K562 (cell line): ENCODE data around the gene RPS19BP1. TPM values are rescaled to one million over a fixed set of nuclear protein-coding genes. Genes with fewer than 3 reads are reported as not detected.

Experiments
- ATAC-seq: fragments of 200-7000 bp; cut with Tn5 transposase; 3 replicates; pipeline ENCODE4 v1.9.1; 2020; ENCODE audit warnings: moderate library complexity
- BruUV-seq: library from RNA; stranded (reverse); fragments of 400-500 nt; replicated peaks from 2 replicates; lab custom pipeline; 2021; lab: Mats Ljungman, UMichigan
- CTCF ChIA-PET: fragments of 300-600 bp; formaldehyde crosslinking; extraction: SDS; loops from one replicate; lab custom pipeline; 2021; ENCODE audit warnings: low intra/inter-chr PET ratio; lab: Yijun Ruan, JAX
- POLR2A ChIA-PET: fragments of 300-600, 350-650 bp; sonication (Branson Sonifier 250); formaldehyde crosslinking; extraction: SDS; loops from one replicate; lab custom pipeline; 2021; ENCODE audit warnings: antibody characterized with exemption, inconsistent platforms; lab: Yijun Ruan, JAX
- DNase-seq, 4 experiments: peaks; one replicate each; pipeline versions ENCODE4 v3.0.0 to v3.0.0-alpha.2; 2011 to 2018; ENCODE audit warnings: low spot score in 3 of 4, mixed read lengths in 3 of 4; ENCODE audit errors: extremely low read depth in 1 of 4
- FAIRE-seq: peaks from 2 replicates; lab custom pipeline; 2011; peaks lifted over from hg19 to GRCh38; lab: Jason Lieb, UNC
- H2AFZ ChIP-seq: 2 replicates; pipeline ENCODE4 v1.6.0; 2011; ENCODE audit warnings: low read depth, low read length, control low read depth, inconsistent platforms
- H3K27ac ChIP-seq: fragments of 200-600 bp; 3 replicates; pipeline ENCODE4 v1.8.0; 2011; ENCODE audit warnings: low read depth, mild to moderate bottlenecking, control low read depth, inconsistent platforms, low read length, moderate library complexity, mixed read lengths; ENCODE audit errors: extremely low read depth
- H3K27me3 ChIP-seq, 2 experiments: fragments of 300-600 bp in 1 of 2; 2 replicates in 1 of 2; 3 replicates in 1 of 2; pipeline versions ENCODE4 v1.6.0 to v1.8.0; 2011; ENCODE audit warnings: inconsistent platforms in 2 of 2, low read length in 2 of 2, mild to moderate bottlenecking in 1 of 2, mixed read lengths in 1 of 2, moderate library complexity in 1 of 2; ENCODE audit not compliant: control insufficient read depth in 2 of 2, insufficient read depth in 2 of 2
- H3K36me3 ChIP-seq: fragments of 300-600 bp; 3 replicates; pipeline ENCODE4 v1.8.0; 2011; ENCODE audit warnings: mild to moderate bottlenecking, low read length, inconsistent platforms; ENCODE audit not compliant: control insufficient read depth, insufficient read depth
- H3K4me1 ChIP-seq, 2 experiments: fragments of 200-600 bp in 1 of 2; replicated peaks in 1 of 2; 2 replicates in 1 of 2; 3 replicates in 1 of 2; pipeline versions ENCODE4 v1.5.1 to v1.8.0; 2011; ENCODE audit warnings: inconsistent platforms in 2 of 2, low read length in 2 of 2, mild to moderate bottlenecking in 1 of 2, mixed read lengths in 1 of 2, moderate library complexity in 1 of 2; ENCODE audit not compliant: control insufficient read depth in 2 of 2, insufficient read depth in 2 of 2
- H3K4me2 ChIP-seq: 2 replicates; pipeline ENCODE4 v1.6.1; 2011; ENCODE audit warnings: low read length, control low read depth, inconsistent platforms, mixed read lengths; ENCODE audit not compliant: insufficient read depth
- H3K4me3 ChIP-seq: fragments of 200-600 bp; sonication (generic), shearing (Covaris generic); 2 replicates; pipeline ENCODE4 v1.5.1; 2016; ENCODE audit warnings: control low read depth, inconsistent platforms
- H3K79me2 ChIP-seq: fragments of 200-600 bp; 3 replicates; pipeline ENCODE4 v1.8.0; 2011; ENCODE audit warnings: low read length, inconsistent platforms; ENCODE audit not compliant: control insufficient read depth, insufficient read depth
- H3K9ac ChIP-seq, 2 experiments: 2 replicates each; pipeline versions ENCODE4 v1.6.0 to v1.6.1; 2011; ENCODE audit warnings: low read depth in 2 of 2, low read length in 2 of 2, control low read depth in 1 of 2, inconsistent platforms in 1 of 2, mild to moderate bottlenecking in 1 of 2, mixed read lengths in 1 of 2; ENCODE audit not compliant: insufficient read depth in 1 of 2
- H3K9me1 ChIP-seq: one replicate; pipeline ENCODE4 v1.6.0; 2011; ENCODE audit warnings: inconsistent platforms, mild to moderate bottlenecking, low read length, moderate library complexity; ENCODE audit not compliant: control insufficient read depth, insufficient read depth
- H3K9me3 ChIP-seq: replicated peaks from 2 replicates; pipeline ENCODE4 v1.5.1; 2011; ENCODE audit warnings: low read depth, low read length, inconsistent platforms; ENCODE audit not compliant: control insufficient read depth, insufficient read depth
- H4K20me1 ChIP-seq: replicated peaks from 2 replicates; pipeline ENCODE4 v1.6.1; 2011; ENCODE audit warnings: low read length, inconsistent platforms, mixed read lengths; ENCODE audit not compliant: control insufficient read depth, insufficient read depth
- CREB3L1 ChIP-seq: fragments of 450-650 bp; IDR thresholded peaks from 2 replicates; pipeline ENCODE4 v1.6.1; 2014; ENCODE audit warnings: low read depth, mild to moderate bottlenecking, moderate library complexity, borderline replicate concordance
- CSDE1 ChIP-seq, 2 experiments: fragments of 450-650 bp; IDR thresholded peaks; 2 replicates each; pipeline ENCODE4 v1.6.1; 2016; ENCODE audit warnings: mild to moderate bottlenecking in 1 of 2
- ESRRB ChIP-seq: fragments of 250-450 bp; sonication (Bioruptor Pico); IDR thresholded peaks from 2 replicates; pipeline ENCODE4 v1.5.0; 2020; ENCODE audit warnings: mild to moderate bottlenecking, moderate library complexity, borderline replicate concordance
- RUNX1 ChIP-seq: sonication (generic); IDR thresholded peaks from 2 replicates; pipeline ENCODE4 v1.6.1; 2016; ENCODE audit warnings: antibody characterized with exemption, low read depth
- U2AF1 ChIP-seq: fragments of 200-400 bp; formaldehyde crosslinking; optimal IDR thresholded peaks from 2 replicates; pipeline ENCODE3; 2017; ENCODE audit warnings: mild to moderate bottlenecking, low read depth, low read length, moderate library complexity
- WGBS: fragments of 100-300 bp; shearing (Covaris generic); methylation state at CpG from one replicate; pipeline ENCODE4 v1.1.6; 2016; ENCODE audit warnings: low coverage, mixed read lengths; ENCODE audit not compliant: insufficient coverage; ENCODE audit errors: missing lambda C conversion rate; 5-methylcytosine and 5-hydroxymethylcytosine counted together
- in situ Hi-C: fragments of 300-500 bp; cut with MboI; formaldehyde crosslinking; loops from 4 replicates; pipeline ENCODE4 v1.15.0; 2018; ENCODE audit warnings: inconsistent platforms, mixed read lengths
- intact Hi-C: fragments of 100-400 bp; cut with micrococcal nuclease; formaldehyde crosslinking; loops from 2 replicates; pipeline ENCODE4 v1.14.2; 2022
- polyA plus RNA-seq, 8 experiments: library from polyadenylated mRNA; depleted of rRNA in 4 of 8; stranded (reverse) in 5 of 8; unstranded in 3 of 8; fragments of >200 nt; fragmentation: Nextera tagmentation in 2 of 8; fragmentation: Illumina TruSeq in 1 of 8; extraction: Ambion mirVana in 2 of 8; extraction: Trizol in 1 of 8; gene quantifications; 2 replicates each; pipeline versions ENCODE4 v1.2.1 to v1.2.3, GENCODE V29; 2011 to 2014; ENCODE audit warnings: inconsistent platforms in 1 of 8, missing spikeins in 1 of 8
- total RNA-seq, 7 experiments: library from RNA; depleted of rRNA in 6 of 7; stranded (reverse); fragments of >200 nt in 6 of 7; fragmentation: Illumina TruSeq in 2 of 7; extraction: Trizol in 2 of 7; gene quantifications; 2 replicates each; pipeline versions ENCODE4 v1.2.1 to v1.2.3, GENCODE V29; 2011 to 2021; ENCODE audit warnings: low replicate concordance in 1 of 7
- TF ChIP-seq, protein P1 (sequence below): fragments of 450-650 bp; IDR thresholded peaks from 2 replicates; pipeline ENCODE4 v1.7.0; 2016; ENCODE audit warnings: borderline replicate concordance
- TF ChIP-seq, protein P2 (sequence below): conservative IDR thresholded peaks from 2 replicates; pipeline ENCODE4 v1.6.1; 2011; ENCODE audit warnings: low read depth, mild to moderate bottlenecking, low read length; ENCODE audit not compliant: control insufficient read depth

RPS19BP1 gene
- total and polyA plus RNA-seq, 9 of the 15 experiments (the other 6 are each of a cell fraction or from before 2014, with no cell fraction given) = 3.0 to 223 (median 84.3) TPM

- 38% methylated on average over 1 of the region's 3 CpGs for WGBS
- in situ Hi-C loops = no loop called here
These were observed 33.7 kb downstream of the RPS19BP1 start for GRCh38 chr22:39498802-39499201.

More at GRCh38 chr22:39498802-39499201, 33.7 kb downstream of the RPS19BP1 start:
- no peak for FAIRE-seq
- no peaks in the 10 kb centered on the region for H3K27me3 ChIP-seq
- peaks cover 17% of the 10 kb centered on the region for H3K79me2 ChIP-seq
- BruUV-seq = no TSS peak
- H3K4me3 ChIP-seq = no peak overlapping the region
- H3K9me1 ChIP-seq = no peaks in the 10 kb centered on the region
- no peak overlapping the region for H3K9ac ChIP-seq
- TF ChIP-seq CSDE1 (IDR thresholded peaks at IDR 0.05) (no peak), CREB3L1 (no peak), RUNX1 (no peak), ESRRB (CRISPR knock-in tag) (no peak), U2AF1 (no peak)
- TF ChIP-seq, protein P1, sequence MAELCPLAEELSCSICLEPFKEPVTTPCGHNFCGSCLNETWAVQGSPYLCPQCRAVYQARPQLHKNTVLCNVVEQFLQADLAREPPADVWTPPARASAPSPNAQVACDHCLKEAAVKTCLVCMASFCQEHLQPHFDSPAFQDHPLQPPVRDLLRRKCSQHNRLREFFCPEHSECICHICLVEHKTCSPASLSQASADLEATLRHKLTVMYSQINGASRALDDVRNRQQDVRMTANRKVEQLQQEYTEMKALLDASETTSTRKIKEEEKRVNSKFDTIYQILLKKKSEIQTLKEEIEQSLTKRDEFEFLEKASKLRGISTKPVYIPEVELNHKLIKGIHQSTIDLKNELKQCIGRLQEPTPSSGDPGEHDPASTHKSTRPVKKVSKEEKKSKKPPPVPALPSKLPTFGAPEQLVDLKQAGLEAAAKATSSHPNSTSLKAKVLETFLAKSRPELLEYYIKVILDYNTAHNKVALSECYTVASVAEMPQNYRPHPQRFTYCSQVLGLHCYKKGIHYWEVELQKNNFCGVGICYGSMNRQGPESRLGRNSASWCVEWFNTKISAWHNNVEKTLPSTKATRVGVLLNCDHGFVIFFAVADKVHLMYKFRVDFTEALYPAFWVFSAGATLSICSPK = no peak
- TF ChIP-seq, protein P2, sequence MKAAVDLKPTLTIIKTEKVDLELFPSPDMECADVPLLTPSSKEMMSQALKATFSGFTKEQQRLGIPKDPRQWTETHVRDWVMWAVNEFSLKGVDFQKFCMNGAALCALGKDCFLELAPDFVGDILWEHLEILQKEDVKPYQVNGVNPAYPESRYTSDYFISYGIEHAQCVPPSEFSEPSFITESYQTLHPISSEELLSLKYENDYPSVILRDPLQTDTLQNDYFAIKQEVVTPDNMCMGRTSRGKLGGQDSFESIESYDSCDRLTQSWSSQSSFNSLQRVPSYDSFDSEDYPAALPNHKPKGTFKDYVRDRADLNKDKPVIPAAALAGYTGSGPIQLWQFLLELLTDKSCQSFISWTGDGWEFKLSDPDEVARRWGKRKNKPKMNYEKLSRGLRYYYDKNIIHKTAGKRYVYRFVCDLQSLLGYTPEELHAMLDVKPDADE = no peak
- POLR2A ChIA-PET = interaction anchor here (1.0 to 2.2 kb wide), 4 partner anchors 21 to 27 kb away, joined by 4 to 10 read pairs (median 4); no protein-coding TSS in a partner anchor
- intact Hi-C loops = loop anchor here (5.0 kb wide), 1 partner anchor 33 kb away; the partner anchor contains the start of gene RPS19BP1
- ATAC-seq = no peak
- H4K20me1 ChIP-seq = no peaks in the 10 kb centered on the region
- CTCF ChIA-PET = interaction anchor here (0.6 kb wide), 1 partner anchor 846 kb away, joined by 3 read pairs; no protein-coding TSS in a partner anchor
- H2AFZ ChIP-seq = no peak overlapping the region
- no peaks in the 10 kb centered on the region for H3K9me3 ChIP-seq
- H3K36me3 ChIP-seq = peaks cover 13% of the 10 kb centered on the region
- no peak overlapping the region for H3K27ac ChIP-seq
- H3K4me1 ChIP-seq = peaks cover 24 to 35% of the 10 kb centered on the region in 2 experiments
- no peak for DNase-seq
- H3K4me2 ChIP-seq = no peak overlapping the region
